Skeletal muscle tissue (tissue), 4 donors: Measurements from ENCODE around the gene CDKN1C. TPM values are rescaled to one million over a fixed set of nuclear protein-coding genes. Genes with fewer than 3 reads are reported as not detected.

ENCODE experiments used
- H3K27ac ChIP-seq: one replicate; pipeline ENCODE4 v1.7.0; 2013; ENCODE audit warnings: mild to moderate bottlenecking, low read depth, low read length, inconsistent platforms
- H3K27me3 ChIP-seq, 3 donors: one replicate each; pipeline ENCODE4 v1.7.0; 2013; ENCODE audit warnings: low read length in 3 of 3; ENCODE audit not compliant: control insufficient read depth in 3 of 3, insufficient read depth in 3 of 3
- H3K36me3 ChIP-seq, 3 donors: one replicate each; pipeline ENCODE4 v1.7.0; 2013; ENCODE audit warnings: low read length in 3 of 3; ENCODE audit not compliant: control insufficient read depth in 3 of 3, insufficient read depth in 3 of 3
- H3K4me1 ChIP-seq, 3 donors: one replicate each; pipeline ENCODE4 v1.7.0; 2013; ENCODE audit warnings: low read length in 3 of 3, mild to moderate bottlenecking in 3 of 3; ENCODE audit not compliant: control insufficient read depth in 3 of 3, insufficient read depth in 3 of 3
- H3K4me3 ChIP-seq, 3 donors: one replicate each; pipeline ENCODE4 v1.7.0; 2013; ENCODE audit warnings: low read length in 3 of 3
- H3K9ac ChIP-seq, 3 donors: one replicate each; pipeline ENCODE4 v1.7.0; 2013; ENCODE audit warnings: low read length in 3 of 3, mild to moderate bottlenecking in 3 of 3, moderate library complexity in 2 of 3, low read depth in 1 of 3
- H3K9me3 ChIP-seq, 3 donors: one replicate each; pipeline ENCODE4 v1.7.0; 2013; ENCODE audit warnings: low read length in 3 of 3; ENCODE audit not compliant: control insufficient read depth in 3 of 3
- total RNA-seq: library from RNA; depleted of rRNA; stranded (reverse); fragments of >200 nt; gene quantifications from one replicate; pipeline ENCODE4 v1.2.3, GENCODE V29; 2014
- donor health status: Osteomylitis.

Gene CDKN1C
- total RNA-seq, 1 donor from 2014 or later, result 209 TPM

GRCh38 chr11:2923446-2924375 lies 38.1 kb upstream of the CDKN1C start:
- Histone ChIP-seq H3K9me3 (no peaks in the 10 kb centered on the region), H3K36me3 (no peaks in the 10 kb centered on the region), H3K4me1 (peaks cover 2 to 4% (median 2%) of the 10 kb centered on the region in 3 donors), H3K9ac (no peak overlapping the region), H3K4me3 (no peak overlapping the region), H3K27ac (no peak overlapping the region), H3K27me3 (peaks cover 20 to 23% (median 21%) of the 10 kb centered on the region in 3 donors)

GRCh38 chr11:2922655-2923054 lies 37.1 kb upstream of the CDKN1C start:
- H3K4me1 ChIP-seq, result no peaks in the 10 kb centered on the region
- no peaks in the 10 kb centered on the region for H3K36me3 ChIP-seq
- no peak overlapping the region for H3K4me3 ChIP-seq
- peaks cover 11 to 13% (median 12%) of the 10 kb centered on the region in 3 donors for H3K27me3 ChIP-seq
- no peak overlapping the region for H3K9ac ChIP-seq
- no peak overlapping the region for H3K27ac ChIP-seq
- H3K9me3 ChIP-seq, result no peaks in the 10 kb centered on the region

GRCh38 chr11:2921742-2922493 lies 36.3 kb upstream of the CDKN1C start:
- Histone ChIP-seq H3K27me3 (peaks cover 3 to 6% (median 5%) of the 10 kb centered on the region in 3 donors), H3K27ac (no peak overlapping the region), H3K4me3 (no peak overlapping the region), H3K9ac (no peak overlapping the region), H3K9me3 (no peaks in the 10 kb centered on the region), H3K4me1 (no peaks in the 10 kb centered on the region), H3K36me3 (no peaks in the 10 kb centered on the region)

GRCh38 chr11:2921261-2921660 lies 35.7 kb upstream of the CDKN1C start:
- Histone ChIP-seq H3K27me3 (peaks cover 0 to under 1% (median 0%) of the 10 kb centered on the region in 3 donors), H3K9ac (no peak overlapping the region), H3K4me1 (no peaks in the 10 kb centered on the region), H3K27ac (no peak overlapping the region), H3K4me3 (no peak overlapping the region), H3K9me3 (no peaks in the 10 kb centered on the region), H3K36me3 (no peaks in the 10 kb centered on the region)

GRCh38 chr11:2920343-2920742 lies 34.8 kb upstream of the CDKN1C start:
- Histone ChIP-seq H3K27ac (no peak overlapping the region), H3K27me3 (no peaks in the 10 kb centered on the region), H3K36me3 (no peaks in the 10 kb centered on the region), H3K4me1 (no peaks in the 10 kb centered on the region), H3K9me3 (no peaks in the 10 kb centered on the region), H3K4me3 (no peak overlapping the region), H3K9ac (no peak overlapping the region)

- H3K27ac ChIP-seq, result no peak overlapping the region
- H3K9ac ChIP-seq, result no peak overlapping the region
- no peaks in the 10 kb centered on the region for H3K36me3 ChIP-seq
- H3K4me3 ChIP-seq, result no peak overlapping the region
- H3K9me3 ChIP-seq, result no peaks in the 10 kb centered on the region
- peaks cover 0 to 2% (median 0%) of the 10 kb centered on the region in 3 donors for H3K4me1 ChIP-seq
- H3K27me3 ChIP-seq, result no peaks in the 10 kb centered on the region
Observed at GRCh38 chr11:2919837-2920236, 34.3 kb upstream of the CDKN1C start.

GRCh38 chr11:2919188-2919587 lies 33.6 kb upstream of the CDKN1C start:
- peaks cover 0 to 8% (median 2%) of the 10 kb centered on the region in 3 donors for H3K4me1 ChIP-seq
- no peaks in the 10 kb centered on the region for H3K9me3 ChIP-seq
- H3K4me3 ChIP-seq, result no peak overlapping the region
- no peak overlapping the region for H3K9ac ChIP-seq
- no peak overlapping the region for H3K27ac ChIP-seq
- no peaks in the 10 kb centered on the region for H3K27me3 ChIP-seq
- no peaks in the 10 kb centered on the region for H3K36me3 ChIP-seq

GRCh38 chr11:2917842-2918490 lies 32.4 kb upstream of the CDKN1C start:
- H3K36me3 ChIP-seq, result no peaks in the 10 kb centered on the region
- peaks cover 0 to 9% (median 2%) of the 10 kb centered on the region in 3 donors for H3K4me1 ChIP-seq
- no peaks in the 10 kb centered on the region for H3K9me3 ChIP-seq
- no peak overlapping the region for H3K9ac ChIP-seq
- H3K4me3 ChIP-seq, result no peak overlapping the region
- H3K27me3 ChIP-seq, result no peaks in the 10 kb centered on the region
- no peak overlapping the region for H3K27ac ChIP-seq

GRCh38 chr11:2916892-2917645 lies 31.5 kb upstream of the CDKN1C start:
- Histone ChIP-seq H3K27me3 (no peaks in the 10 kb centered on the region), H3K4me3 (no peak overlapping the region), H3K36me3 (no peaks in the 10 kb centered on the region), H3K9me3 (no peaks in the 10 kb centered on the region), H3K9ac (no peak overlapping the region), H3K27ac (no peak overlapping the region), H3K4me1 (peaks cover 0 to 9% (median 2%) of the 10 kb centered on the region in 3 donors)
